Measurements from ENCODE around the gene APOBEC3A. TPM values are rescaled to one million over a fixed set of nuclear protein-coding genes. Genes with fewer than 3 reads are reported as not detected.

APOBEC3A gene
- total RNA-seq, 1 experiment from 2014 or later, result not detected

GRCh38 chr22:38968801-38969200, 11.4 kb downstream of the APOBEC3A start:
- Mint-ChIP-seq H3K27ac (ENCODE audit: unreplicated experiment) (no peak overlapping the region), H3K36me3 (ENCODE audit: insufficient read depth, unreplicated experiment) (peaks cover 5% of the 10 kb centered on the region), H3K4me1 (ENCODE audit: low read depth, unreplicated experiment) (peaks cover 10% of the 10 kb centered on the region), H3K4me3 (ENCODE audit: unreplicated experiment) (no peak overlapping the region), H3K9me3 (ENCODE audit: unreplicated experiment) (no peaks in the 10 kb centered on the region), H3K27me3 (ENCODE audit: insufficient read depth, unreplicated experiment) (no peaks in the 10 kb centered on the region)
- H3K9me3 ChIP-seq, result no peaks in the 10 kb centered on the region
- POLR2A ChIA-PET, result no interaction called here
- no peaks in the 10 kb centered on the region for H3K36me3 ChIP-seq (ENCODE audit: control insufficient read depth, insufficient read depth, low read length)
- CTCF ChIA-PET, result interaction anchor here (0.9 kb wide), 1 partner anchor 44 kb away, joined by 3 read pairs; no protein-coding TSS in a partner anchor
- BruUV-seq (replicated peaks), result no TSS peak
- no peaks in the 10 kb centered on the region for H3K27me3 ChIP-seq (replicated peaks; ENCODE audit: control insufficient read depth, insufficient read depth, low read length)
- no peak overlapping the region for H3K4me3 ChIP-seq (ENCODE audit: low read depth, low read length)
- intact Hi-C loops (cut with micrococcal nuclease; ENCODE audit: unreplicated experiment), result no loop called here
- no peak for TF ChIP-seq CTCF (IDR thresholded peaks at IDR 0.05; ENCODE audit: insufficient read depth in 1 of 2, low read depth in 1 of 2, low read length in 1 of 2, severe bottlenecking in 1 of 2, unreplicated experiment in 1 of 2)
- peaks cover 15% of the 10 kb centered on the region for H3K4me1 ChIP-seq
- DNase-seq, result no peak

- BruUV-seq (replicated peaks), result no TSS peak
- Histone ChIP-seq H3K4me1 (no peaks in the 10 kb centered on the region), H3K36me3 (ENCODE audit: control insufficient read depth, insufficient read depth, low read length) (no peaks in the 10 kb centered on the region), H3K27me3 (replicated peaks; ENCODE audit: control insufficient read depth, insufficient read depth, low read length) (no peaks in the 10 kb centered on the region), H3K4me3 (ENCODE audit: low read depth, low read length) (no peak overlapping the region), H3K9me3 (no peaks in the 10 kb centered on the region)
- H3K4me1 Mint-ChIP-seq (ENCODE audit: low read depth, unreplicated experiment), result peaks cover 2% of the 10 kb centered on the region
- ChIA-PET POLR2A (no interaction called here), CTCF (interaction anchor here (0.9 to 1.2 kb wide), 2 partner anchors 9 to 100 kb away, joined by 3 read pairs; no protein-coding TSS in a partner anchor)
- TF ChIP-seq CTCF (IDR thresholded peaks at IDR 0.05; ENCODE audit: insufficient read depth in 1 of 2, low read depth in 1 of 2, low read length in 1 of 2, severe bottlenecking in 1 of 2, unreplicated experiment in 1 of 2), result no peak
- DNase-seq, result no peak
- H3K36me3 Mint-ChIP-seq (ENCODE audit: insufficient read depth, unreplicated experiment), result peaks cover 5% of the 10 kb centered on the region
- H3K27ac Mint-ChIP-seq (ENCODE audit: unreplicated experiment), result no peak overlapping the region
- H3K4me3 Mint-ChIP-seq (ENCODE audit: unreplicated experiment), result no peak overlapping the region
- no peaks in the 10 kb centered on the region for H3K27me3 Mint-ChIP-seq (ENCODE audit: insufficient read depth, unreplicated experiment)
- H3K9me3 Mint-ChIP-seq (ENCODE audit: unreplicated experiment), result no peaks in the 10 kb centered on the region
- intact Hi-C loops (cut with micrococcal nuclease; ENCODE audit: unreplicated experiment), result no loop called here
These were observed 13.1 kb downstream of the APOBEC3A start for GRCh38 chr22:38970551-38970950.

DNA sequence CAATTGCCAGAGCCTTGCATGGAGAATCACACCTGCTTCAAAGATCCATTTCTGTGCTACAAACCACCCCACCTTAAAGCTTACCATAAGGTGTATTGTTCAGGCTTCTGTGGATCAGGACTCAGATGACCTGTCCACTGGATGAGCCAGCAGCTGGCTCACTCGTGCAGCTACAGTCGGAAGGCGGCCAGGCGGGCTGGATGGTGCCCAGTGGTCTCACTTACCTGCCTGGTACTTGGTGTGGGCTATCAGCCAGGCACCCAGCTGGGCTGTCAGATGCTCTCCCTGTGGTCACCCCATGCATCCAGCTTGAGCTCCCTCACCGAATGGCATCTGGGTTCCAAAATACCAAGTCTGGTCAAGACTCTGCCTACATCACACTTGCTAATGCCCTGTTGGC, 13.8 kb downstream of the APOBEC3A start:
- TF ChIP-seq CTCF (IDR thresholded peaks at IDR 0.05; ENCODE audit: insufficient read depth in 1 of 2, low read depth in 1 of 2, low read length in 1 of 2, severe bottlenecking in 1 of 2, unreplicated experiment in 1 of 2), result no peak
- CTCF ChIA-PET, result interaction anchor here (0.6 to 1.2 kb wide), 3 partner anchors 8 to 311 kb away, joined by 3 read pairs; no protein-coding TSS in a partner anchor
- Mint-ChIP-seq H3K9me3 (ENCODE audit: unreplicated experiment) (no peaks in the 10 kb centered on the region), H3K4me3 (ENCODE audit: unreplicated experiment) (no peak overlapping the region), H3K4me1 (ENCODE audit: low read depth, unreplicated experiment) (no peaks in the 10 kb centered on the region), H3K27me3 (ENCODE audit: insufficient read depth, unreplicated experiment) (no peaks in the 10 kb centered on the region), H3K27ac (ENCODE audit: unreplicated experiment) (no peak overlapping the region), H3K36me3 (ENCODE audit: insufficient read depth, unreplicated experiment) (peaks cover 5% of the 10 kb centered on the region)
- Histone ChIP-seq H3K27me3 (replicated peaks; ENCODE audit: control insufficient read depth, insufficient read depth, low read length) (no peaks in the 10 kb centered on the region), H3K4me3 (ENCODE audit: low read depth, low read length) (no peak overlapping the region), H3K9me3 (peaks cover 6% of the 10 kb centered on the region; the same call in 1 of the 2 replicates), H3K4me1 (no peaks in the 10 kb centered on the region), H3K36me3 (ENCODE audit: control insufficient read depth, insufficient read depth, low read length) (no peaks in the 10 kb centered on the region)
- no TSS peak for BruUV-seq (replicated peaks)
- POLR2A ChIA-PET, result no interaction called here
- no peak for DNase-seq
- intact Hi-C loops (cut with micrococcal nuclease; ENCODE audit: unreplicated experiment), result no loop called here

All from Caco-2 (cell line).